ENCODE results near the gene APOC3.
"Not testable (repeated sequence)": the region's sequence is repeated elsewhere in the genome, so short reads cannot be mapped to it uniquely, and the experiment has no call there.

The APOC3 gene

DNA sequence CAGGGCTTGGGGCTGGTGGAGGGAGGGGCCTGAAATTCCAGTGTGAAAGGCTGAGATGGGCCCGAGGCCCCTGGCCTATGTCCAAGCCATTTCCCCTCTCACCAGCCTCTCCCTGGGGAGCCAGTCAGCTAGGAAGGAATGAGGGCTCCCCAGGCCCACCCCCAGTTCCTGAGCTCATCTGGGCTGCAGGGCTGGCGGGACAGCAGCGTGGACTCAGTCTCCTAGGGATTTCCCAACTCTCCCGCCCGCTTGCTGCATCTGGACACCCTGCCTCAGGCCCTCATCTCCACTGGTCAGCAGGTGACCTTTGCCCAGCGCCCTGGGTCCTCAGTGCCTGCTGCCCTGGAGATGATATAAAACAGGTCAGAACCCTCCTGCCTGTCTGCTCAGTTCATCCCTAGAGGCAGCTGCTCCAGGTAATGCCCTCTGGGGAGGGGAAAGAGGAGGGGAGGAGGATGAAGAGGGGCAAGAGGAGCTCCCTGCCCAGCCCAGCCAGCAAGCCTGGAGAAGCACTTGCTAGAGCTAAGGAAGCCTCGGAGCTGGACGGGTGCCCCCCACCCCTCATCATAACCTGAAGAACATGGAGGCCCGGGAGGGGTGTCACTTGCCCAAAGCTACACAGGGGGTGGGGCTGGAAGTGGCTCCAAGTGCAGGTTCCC is at the start of gene APOC3:
Gene APOC3, plus strand, starts transcription at position 383 of the 659 bp plus-strand sequence. CDS start 676 bp downstream, outside the sequence.
- no peak for DNase-seq

DNA sequence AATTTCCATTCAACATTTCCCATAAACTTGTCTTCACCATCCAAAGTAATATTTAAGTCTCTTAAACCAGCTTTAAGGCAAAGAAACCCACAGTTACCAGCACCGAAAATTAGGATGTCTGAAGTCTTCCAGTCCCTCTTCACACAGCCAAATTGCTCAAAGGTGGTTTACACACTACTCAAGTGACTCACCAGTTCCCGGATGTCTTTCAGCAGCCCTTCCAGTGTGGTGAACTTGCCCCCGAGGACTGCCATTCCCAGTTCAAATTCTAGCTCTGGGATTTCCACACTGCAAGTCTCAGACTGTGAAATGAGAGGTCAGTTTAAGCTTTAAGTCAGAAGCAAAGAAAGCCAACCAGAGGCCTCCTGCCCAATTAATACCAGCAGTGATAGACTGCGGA is 47.0 kb upstream of the APOC3 start:
- no peak for DNase-seq

DNA sequence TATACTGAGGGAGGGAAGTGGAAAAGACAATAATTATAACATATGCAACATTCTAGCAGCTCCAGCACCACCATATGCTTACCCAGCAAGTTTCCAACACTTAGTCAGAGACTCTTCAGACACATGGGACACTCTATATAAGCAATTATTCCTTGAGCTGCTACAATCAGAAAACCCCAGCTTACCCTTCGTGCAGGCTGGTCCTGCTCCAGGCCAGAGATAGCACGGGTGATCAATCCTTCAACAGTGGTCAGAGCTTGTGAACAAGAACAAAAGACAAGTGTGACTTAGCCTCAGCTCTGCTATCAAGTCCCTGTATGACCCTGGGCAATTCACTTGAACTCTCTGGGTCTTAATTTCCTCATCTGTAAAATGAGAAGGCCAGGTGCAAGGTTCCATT is 43.4 kb upstream of the APOC3 start:
- DNase-seq: no peak

DNA sequence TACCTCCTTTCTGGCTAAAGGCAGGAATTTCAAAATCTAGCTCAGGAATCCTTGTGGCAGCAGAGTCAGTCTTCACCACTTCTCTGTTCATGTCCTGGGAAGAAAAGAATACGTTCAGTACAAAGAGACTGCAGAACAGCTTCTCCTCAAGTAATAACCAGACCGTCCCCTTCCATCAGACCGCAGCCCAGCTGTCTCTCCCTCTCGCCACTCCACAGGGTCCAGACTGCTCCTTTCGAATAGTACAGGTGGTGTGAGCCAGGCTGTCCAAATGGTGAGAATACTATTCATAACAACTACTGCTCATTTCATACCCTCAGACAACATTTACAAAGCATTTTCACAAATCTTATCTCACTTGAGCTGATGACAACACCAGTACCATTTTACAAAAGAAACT is 42.7 kb upstream of the APOC3 start:
- no peak for DNase-seq

DNA sequence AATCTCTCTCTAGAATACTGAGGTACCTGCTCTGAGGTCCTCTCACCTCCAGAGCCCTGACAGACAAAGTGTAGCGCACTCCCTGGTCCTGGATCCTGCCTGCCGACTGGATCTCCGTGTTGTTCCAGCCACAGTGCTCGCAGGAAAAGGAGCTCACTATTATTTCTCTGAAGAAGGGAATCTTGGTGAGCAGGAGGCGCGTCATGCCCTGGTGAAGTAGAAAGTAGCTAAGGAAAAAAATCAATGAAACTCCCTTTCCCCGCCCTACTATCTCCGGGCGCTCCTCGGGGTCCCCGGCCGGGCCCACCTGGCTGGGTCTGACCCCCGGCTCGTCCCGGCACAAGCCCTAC is 42.3 kb upstream of the APOC3 start:
- no peak for DNase-seq

DNA sequence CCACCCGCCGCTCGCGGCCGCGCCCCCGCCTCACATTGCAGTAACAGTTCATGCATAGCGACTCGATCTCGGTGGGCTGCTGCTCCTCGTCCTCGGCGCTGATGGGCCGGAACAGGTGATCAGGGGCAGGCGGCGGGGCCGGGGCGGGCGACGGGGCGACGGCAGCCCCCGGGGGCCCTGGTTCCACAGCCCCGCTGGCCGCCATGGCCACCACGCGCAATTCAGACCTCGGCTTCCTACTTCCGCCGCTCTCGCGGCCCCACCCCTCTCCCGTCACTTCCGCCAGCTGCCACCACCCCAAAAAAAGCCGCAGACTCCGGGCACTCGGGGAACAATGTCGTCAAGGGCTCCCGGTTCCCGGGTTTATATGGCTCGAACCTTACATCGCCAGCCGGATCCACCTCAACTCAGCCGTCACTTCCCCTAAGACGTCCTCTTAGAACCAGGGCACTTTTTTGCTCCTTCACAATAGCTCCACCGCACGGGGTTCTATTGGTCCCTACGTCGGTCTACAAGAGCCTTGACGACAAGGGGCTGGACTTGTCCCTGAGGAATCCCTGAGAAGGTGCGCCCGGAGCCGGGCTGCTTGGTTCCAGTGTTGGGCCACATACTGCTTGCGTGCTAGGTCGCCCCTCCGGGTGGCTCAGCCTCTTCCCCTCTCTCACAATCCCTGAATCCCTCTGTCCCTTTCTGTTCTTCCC is 41.8 kb upstream of the APOC3 start, which contains the start of gene ZPR1:
Gene ZPR1, minus strand, starts transcription at position 238 of the 701 bp plus-strand sequence. Its CDS starts 33 bp downstream, at position 205.
- DNase-seq: peak; percentile 34

DNA sequence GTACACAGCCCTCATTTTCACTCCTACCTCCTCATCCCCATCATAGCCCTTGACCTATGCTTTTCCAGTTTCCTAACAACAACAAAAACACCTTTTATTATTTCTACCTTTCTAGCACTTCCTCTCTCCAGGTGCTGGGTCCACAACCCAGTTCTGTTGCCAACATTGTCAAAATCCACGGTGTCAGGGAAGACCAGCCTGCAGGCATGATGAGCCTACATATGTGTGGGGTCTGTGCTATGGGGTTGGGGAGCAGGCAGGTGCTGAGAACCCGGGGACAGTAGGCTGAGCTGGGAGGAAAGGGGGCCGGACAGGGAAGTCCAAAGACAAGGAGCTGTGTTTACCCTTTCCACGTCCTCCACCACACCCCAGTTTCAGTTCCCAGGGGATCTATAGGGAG is 41.2 kb upstream of the APOC3 start:
- DNase-seq: no peak

DNA sequence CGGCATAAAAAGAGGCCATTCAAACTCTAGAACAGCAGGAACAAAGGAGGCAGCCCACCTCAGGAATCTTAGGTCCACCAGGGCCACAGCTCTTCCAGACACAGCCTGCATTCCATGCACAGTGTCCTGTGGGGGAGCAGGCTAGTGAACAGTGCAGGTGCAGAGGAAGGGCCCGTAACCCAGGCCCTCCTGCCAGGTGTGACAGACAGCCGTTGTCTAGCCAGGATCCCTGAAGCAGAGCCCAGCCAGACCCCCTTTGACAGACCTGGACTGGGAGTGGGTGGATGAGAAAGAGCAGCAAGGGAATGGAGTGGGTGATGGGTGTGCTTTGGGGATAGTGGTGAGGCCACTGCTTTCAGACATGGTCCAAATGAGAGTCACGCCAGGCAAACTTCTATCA is 40.7 kb upstream of the APOC3 start:
- no peak for DNase-seq

DNA sequence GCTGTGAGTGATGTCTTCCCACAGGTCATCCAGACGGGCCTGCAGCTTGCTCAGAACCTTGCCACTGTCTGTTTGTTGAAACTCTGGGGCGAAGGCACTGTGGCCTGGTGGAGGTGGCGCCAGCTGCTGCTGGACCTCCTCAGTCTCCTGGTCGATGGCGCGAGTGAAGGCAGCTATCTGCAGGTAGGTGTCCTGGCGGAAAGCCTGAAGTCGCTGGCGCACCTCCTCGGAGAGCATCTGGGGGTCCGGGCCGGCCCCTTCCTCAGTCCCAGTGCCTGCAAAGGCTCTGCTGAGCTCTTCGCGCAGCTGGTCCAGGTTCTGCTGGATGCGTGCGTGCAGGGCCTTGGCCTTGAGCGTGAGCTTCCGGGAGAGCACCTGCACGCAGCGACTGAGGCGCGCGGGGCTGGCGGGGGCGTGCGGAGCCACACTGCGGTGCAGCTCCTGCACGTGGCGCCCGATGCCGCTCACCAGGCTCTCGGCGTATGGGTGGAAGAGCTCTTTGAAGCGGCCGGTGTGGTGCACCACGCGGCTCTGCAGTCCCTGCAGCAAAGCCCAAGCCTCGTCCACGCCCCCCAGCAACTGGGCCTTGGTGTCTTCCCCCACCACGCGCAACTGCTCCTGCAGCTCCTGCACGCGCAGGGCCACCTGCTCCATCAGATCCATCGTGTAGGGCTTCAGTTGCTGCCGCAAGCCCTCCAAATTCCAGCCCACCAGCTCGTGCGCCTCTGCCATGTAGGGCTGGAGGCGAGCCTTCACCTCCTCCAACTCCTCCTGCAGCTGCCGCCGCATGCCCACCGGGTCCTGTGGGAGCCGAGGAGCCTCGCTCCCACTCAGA is 39.3 kb upstream of the APOC3 start:
- DNase-seq: no peak

DNA sequence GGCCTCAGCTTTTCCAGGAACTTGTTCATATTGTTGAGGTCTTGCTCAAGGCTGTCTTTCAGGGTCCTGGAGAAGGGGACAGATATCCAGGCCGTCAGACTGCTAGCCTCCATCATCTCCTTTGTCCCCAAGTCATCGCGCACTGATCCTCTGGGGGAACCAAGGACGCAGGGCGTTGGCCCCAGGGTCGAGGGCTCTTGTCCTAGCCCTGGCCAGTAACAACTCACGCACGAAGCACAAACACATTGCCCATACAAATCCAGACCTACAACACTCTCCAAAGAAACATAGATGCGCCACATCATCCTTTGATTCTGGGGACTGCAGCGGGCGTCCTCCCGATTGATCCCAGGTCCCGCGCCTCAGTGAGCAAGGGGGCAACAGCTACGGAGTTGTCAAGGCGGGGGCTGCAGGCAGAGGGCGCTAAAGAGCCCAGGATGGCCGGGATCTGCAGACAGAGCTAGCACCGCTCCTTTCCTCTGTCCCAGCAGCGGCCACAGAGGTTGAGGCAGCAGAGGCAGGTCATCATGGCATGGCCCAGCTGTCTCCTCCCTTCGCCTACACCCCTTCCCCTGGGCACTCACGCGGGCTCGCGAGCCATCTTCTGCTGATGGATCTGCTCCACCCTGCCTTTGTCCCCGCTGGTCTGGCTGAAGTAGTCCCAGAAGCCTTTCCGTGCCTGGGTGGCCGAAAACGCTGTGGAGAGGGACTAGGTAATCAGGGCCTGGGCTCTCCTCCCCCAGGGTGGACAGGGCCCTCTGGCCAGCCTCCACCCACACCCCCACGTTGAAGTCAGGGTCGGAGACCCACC is 38.5 kb upstream of the APOC3 start:
- no peak for DNase-seq

DNA sequence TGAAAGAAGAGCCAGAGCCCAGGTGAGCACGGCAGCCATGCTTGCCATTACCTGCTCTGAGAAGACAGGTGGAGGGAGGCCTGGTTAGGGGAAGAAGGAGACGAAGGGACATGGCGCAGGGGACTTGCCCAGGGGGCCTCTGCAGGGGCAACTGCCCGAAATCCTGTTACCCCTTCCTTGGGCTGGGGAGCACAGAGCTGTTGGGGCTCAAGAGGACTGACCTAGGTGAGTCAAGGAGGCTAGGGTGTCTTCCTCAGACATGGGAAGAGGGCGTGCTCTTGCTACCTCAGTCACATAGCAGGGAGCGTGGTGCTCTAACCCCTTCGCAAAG is 37.9 kb upstream of the APOC3 start, which contains the start of gene APOA5:
Gene APOA5, minus strand, starts transcription at position 67 of the 331 bp plus-strand sequence. Its CDS starts 19 bp downstream, at position 48.
- DNase-seq: no peak

DNA sequence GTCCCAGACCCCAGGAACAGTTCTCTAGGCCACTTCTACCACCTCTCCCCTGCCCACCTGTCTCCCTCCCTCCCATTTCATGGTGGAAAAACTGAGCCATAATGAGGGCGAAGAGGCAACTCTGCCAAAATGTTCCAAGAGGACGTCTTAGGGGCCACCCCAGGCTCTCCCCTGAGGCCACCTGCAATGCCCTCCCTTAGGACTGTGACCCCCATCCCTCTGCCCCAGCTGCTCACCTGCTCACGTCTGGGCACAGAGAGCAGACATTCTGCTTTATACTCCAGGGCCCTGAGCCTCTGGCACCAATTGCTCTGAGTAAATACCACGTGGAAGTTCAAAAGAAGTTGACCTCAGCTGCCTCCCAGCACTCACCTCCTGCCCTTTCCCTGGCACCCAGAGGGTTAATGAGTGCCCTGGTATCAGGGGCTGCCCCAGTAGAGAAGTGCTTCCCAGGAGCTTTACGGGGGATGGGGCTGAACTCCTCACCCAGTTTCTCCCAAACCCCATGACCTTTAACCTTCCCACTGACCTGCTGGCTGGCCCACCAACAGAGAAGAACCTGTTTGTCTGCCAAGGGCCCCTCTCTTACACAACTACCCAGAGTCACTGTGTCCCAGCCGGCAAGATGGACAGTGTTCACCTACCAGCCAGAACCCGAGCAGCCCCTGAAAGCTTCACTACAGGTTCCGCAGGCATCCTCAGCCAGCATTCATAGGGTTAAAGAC is 37.4 kb upstream of the APOC3 start:
- DNase-seq: no peak

DNA sequence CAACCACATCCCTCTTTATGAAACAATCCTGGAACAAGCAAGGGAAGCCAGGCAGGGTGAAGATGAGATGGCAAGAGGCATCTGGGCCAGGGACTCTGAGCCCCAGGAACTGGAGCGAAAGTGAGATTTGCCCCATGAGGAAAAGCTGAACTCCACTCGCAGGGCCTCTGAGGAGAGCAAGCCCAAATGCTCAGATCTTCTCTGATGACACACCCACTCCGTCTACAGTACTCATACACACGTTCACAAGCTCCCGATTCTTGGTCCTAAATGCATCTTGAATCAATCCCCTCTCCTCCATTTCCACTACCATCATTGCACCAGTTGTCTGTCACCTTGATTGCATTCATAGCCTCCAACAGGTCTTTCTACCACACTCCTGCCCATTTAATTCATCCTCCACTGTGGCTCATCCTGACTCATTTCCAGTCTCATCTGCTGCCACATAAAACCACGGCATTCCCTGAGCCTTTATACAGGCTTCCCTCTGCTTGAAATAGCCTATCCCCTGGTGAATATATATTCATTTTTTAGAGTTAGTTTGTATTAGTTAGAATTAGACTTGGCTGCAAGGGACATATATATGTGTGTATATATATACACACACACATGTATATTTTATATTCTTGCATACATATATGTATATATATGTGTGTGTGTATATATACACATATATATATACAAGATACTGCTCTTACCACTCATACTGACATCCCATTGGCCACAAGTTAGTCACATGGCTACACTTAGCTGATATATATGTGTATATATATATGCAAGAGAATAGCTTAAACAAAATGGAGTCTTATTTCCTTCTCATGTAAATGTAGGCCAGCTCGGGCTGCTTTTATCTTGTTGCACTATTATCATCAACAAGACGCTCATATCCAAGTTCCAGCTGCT is 36.6 kb upstream of the APOC3 start:
- no peak for DNase-seq

DNA sequence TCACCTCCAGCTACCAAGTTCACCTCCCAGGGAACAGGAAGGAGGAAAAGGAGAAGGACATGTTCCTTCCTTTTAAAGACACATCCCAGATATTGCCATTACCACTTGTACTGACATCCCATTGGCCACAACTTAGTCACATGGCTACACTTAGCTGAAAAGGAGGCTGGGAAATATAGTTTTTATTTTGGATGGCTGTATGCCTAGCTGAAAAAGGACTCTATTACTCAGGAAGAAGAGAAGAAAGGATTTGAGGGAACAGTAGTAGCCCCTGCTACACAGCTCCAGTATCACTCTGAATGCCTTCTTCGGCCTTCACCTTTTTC is 36.0 kb upstream of the APOC3 start:
- DNase-seq: no peak

DNA sequence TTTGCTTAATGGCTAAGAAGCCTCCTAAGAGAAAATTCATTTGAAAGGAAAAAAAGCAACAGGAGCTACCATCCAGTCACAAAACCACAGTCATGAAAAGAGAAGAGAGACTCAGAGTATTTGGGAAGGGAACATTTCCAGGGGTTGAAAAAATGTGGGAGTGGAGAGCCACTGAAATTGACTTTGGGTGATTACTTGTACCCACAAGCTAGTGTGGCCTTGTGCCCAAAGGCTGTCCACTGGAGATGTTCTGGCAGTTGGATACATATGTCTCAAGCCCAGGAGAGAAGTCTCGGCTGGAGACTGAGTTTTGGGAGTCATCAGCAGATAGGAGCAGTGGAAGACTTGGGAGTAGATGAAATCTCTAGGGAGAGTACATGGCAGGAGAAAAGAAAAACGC is 34.9 kb upstream of the APOC3 start:
- no peak for DNase-seq

DNA sequence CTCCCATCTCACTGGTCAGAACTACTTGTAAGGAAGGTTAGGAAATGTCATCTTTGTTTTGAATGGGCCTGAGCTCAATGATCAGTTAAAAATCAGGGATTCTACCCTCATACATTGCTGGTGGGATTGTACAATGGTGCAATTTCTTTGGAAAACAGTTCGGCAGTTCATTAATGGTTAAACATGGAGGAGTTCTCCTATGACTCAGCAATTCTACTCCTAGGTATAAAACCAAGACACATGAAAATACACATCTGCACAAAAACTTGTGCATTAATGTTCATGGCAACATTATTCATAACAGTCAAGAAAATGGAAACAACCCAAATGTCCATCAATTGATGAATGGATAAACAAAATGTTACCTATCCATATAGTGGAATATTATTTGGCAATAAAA is 33.2 kb upstream of the APOC3 start:
- DNase-seq: no peak

DNA sequence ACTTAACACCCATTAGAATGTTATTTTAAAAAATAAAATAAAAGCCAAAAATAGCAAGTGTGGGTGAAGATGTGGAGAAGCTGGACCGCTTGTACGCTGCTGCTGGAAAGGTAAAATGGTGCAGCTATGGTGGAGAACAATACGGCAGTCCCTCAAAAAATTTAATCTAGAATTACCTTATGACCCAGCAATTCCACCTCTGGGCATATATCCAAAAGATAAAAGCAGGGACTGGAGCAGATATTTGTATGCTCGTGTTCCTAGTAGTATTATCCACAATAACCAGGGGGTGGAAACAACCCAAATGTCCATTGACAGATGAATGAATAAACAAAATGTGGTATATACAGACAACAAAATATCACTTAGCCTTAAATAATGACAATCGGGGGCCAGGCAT is 31.9 kb upstream of the APOC3 start:
- no peak for DNase-seq

DNA sequence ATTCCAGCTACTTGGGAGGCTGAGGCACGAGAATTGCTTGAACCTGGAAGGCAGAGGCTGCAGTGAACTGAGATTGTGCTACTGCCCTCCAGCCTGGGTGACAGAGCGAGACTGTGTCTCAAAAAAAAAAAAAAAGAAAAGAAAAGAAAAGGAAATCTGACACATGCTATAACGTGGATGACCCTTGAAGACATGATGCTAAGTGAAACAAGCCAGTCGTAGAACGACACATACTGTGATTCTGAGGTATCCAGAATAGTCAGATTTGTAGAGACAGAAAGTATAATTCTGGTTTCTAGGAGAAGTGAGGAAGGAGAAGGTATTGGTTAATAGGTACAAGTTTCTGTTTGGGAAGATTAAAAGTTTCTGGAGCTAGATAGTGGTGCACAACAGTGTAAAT is 31.3 kb upstream of the APOC3 start:
- DNase-seq: no peak

DNA sequence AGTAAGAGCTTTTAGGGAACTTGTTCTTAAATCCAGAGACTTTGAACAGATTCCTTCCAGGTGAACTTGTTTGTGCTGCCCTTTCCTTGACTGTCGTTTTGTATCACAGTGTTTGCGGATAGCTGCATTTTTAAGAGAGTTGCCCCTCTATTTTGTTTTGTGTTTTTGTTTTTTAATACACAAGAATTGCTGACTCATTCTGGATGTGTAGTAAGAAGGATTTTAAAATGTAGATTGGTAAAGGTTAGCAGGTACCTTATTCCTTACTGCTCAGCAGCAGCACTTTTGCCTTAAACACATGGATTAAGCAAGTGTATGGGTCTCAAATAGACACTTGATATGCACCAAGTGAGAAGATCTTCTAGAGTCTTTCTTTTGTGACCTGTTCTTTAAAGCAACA is 29.1 kb upstream of the APOC3 start:
- no peak for DNase-seq

DNA sequence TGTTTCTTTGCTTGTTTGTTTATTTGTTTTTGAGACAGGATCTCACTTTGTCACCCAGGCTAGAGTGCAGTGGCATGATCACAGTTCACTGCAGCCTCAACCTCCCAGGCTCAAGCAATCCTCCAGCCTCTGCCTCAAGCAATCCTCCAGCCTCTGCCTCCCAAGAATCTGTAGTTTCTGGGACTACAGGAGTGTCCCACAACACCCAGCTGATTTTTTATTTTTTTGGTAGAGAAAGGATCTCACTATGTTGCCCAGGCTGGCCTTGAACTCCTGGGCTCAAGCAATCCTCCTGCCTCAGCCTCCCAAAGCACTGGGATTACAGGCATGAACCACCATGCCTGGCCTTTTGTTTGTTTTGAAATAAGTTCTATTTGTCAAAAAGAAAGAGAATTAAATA is 28.0 kb upstream of the APOC3 start:
- DNase-seq: not testable (repeated sequence)

DNA sequence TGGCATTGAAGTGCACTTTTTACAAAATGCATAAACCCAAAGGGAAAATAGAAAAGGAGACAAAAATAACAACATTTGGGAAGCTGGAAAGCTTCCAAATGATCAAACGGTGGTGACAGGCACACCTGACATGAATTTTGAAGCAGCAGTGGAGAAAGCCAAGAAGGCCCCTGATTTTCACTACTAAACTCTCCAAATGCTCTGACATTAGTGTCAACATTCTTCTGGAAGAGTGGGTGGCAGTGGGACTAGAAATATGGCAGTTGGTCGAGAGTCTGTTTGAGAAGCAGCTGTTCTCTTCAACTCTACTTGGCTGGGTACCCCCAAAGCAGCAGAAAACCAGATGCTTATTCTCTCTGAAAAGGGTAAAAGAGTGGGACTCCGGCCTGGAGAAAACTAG is 25.7 kb upstream of the APOC3 start:
- DNase-seq: no peak
